WERI-Rb-1 (cell line): ENCODE data around the gene APP.
"Not testable (repeated sequence)": the region's sequence is repeated elsewhere in the genome, so short reads cannot be mapped to it uniquely, and the experiment has no call there.

Source experiments
- DNase-seq: peaks from one replicate; pipeline ENCODE4 v3.0.0-alpha.2; 2020
- H3K27ac ChIP-seq: fragments of 250-450 bp; sonication (Bioruptor Pico); 2 replicates; pipeline ENCODE4 v1.5.1; 2020; ENCODE audit warnings: mild to moderate bottlenecking, moderate library complexity
- H3K27me3 ChIP-seq: fragments of 250-450 bp; sonication (Bioruptor Pico); 2 replicates; pipeline ENCODE4 v1.5.1; 2021; ENCODE audit warnings: mild to moderate bottlenecking, low read depth, moderate library complexity; ENCODE audit not compliant: insufficient read depth, severe bottlenecking
- H3K36me3 ChIP-seq: fragments of 250-450 bp; sonication (Bioruptor Pico); 2 replicates; pipeline ENCODE4 v1.5.1; 2020; ENCODE audit warnings: mild to moderate bottlenecking, moderate library complexity
- H3K4me3 ChIP-seq: 2 replicates; pipeline ENCODE4 v1.5.1; 2011; ENCODE audit warnings: low read depth, mild to moderate bottlenecking, control low read depth, low read length
- H3K9me3 ChIP-seq: fragments of 250-450 bp; sonication (Bioruptor Pico); 2 replicates; pipeline ENCODE4 v1.5.1; 2021; ENCODE audit warnings: mild to moderate bottlenecking, moderate library complexity; ENCODE audit not compliant: severe bottlenecking
- TF ChIP-seq, protein P1 (sequence below): IDR thresholded peaks from 2 replicates; pipeline ENCODE4 v1.5.1; 2011; ENCODE audit warnings: low read depth, mild to moderate bottlenecking, control low read depth, inconsistent platforms, low read length

APP gene

DNA sequence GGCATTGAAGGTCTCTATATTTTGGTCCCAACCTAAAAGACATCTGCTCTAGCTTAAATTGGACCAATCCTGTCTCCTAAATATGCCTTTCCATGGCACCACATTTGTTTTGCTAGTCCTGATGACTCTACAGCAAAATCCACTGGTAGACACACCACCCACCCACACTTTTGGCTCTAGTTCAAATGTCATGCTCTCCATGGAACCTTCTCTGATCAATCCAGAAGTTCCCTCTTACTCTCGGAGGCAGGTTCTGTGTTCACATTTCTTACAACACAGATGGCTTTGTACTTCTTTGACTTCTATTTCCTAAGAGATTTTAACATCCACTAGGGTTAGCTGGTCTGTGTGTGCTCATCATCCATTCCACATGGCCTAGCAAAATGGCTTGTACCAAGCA, 151.3 kb downstream of the APP start:
- DNase-seq, result no peak
- Histone ChIP-seq H3K9me3 (no peaks in the 10 kb centered on the region), H3K27me3 (no peaks in the 10 kb centered on the region), H3K4me3 (no peak overlapping the region), H3K27ac (no peak overlapping the region), H3K36me3 (peaks cover 44% of the 10 kb centered on the region)
- TF ChIP-seq, protein P1, sequence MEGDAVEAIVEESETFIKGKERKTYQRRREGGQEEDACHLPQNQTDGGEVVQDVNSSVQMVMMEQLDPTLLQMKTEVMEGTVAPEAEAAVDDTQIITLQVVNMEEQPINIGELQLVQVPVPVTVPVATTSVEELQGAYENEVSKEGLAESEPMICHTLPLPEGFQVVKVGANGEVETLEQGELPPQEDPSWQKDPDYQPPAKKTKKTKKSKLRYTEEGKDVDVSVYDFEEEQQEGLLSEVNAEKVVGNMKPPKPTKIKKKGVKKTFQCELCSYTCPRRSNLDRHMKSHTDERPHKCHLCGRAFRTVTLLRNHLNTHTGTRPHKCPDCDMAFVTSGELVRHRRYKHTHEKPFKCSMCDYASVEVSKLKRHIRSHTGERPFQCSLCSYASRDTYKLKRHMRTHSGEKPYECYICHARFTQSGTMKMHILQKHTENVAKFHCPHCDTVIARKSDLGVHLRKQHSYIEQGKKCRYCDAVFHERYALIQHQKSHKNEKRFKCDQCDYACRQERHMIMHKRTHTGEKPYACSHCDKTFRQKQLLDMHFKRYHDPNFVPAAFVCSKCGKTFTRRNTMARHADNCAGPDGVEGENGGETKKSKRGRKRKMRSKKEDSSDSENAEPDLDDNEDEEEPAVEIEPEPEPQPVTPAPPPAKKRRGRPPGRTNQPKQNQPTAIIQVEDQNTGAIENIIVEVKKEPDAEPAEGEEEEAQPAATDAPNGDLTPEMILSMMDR, result no peak

DNA sequence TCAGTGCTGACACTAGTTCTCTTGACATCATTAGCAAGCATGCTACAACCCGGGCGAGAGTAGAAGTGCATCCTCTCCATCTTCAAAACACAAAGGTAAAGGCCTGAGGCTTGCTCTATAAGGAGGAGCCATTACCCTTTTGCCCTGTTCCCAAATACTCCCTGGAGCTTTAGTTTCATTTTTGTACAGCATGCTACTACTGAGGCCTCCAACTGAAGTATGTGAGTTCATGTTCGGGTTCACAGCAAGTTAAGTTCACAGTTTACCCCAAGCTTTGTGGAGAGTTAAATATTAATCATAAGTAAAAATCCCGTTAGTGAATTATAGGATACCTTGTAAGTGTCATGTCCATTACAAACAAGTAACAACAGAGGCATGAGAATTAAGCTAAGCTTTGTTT, 156.6 kb downstream of the APP start:
- H3K9me3 ChIP-seq, result no peaks in the 10 kb centered on the region
- DNase-seq, result no peak
- TF ChIP-seq, protein P1, result no peak
- H3K27ac ChIP-seq, result no peak overlapping the region
- H3K27me3 ChIP-seq, result no peaks in the 10 kb centered on the region
- no peak overlapping the region for H3K4me3 ChIP-seq
- H3K36me3 ChIP-seq, result peaks cover 19% of the 10 kb centered on the region

DNA sequence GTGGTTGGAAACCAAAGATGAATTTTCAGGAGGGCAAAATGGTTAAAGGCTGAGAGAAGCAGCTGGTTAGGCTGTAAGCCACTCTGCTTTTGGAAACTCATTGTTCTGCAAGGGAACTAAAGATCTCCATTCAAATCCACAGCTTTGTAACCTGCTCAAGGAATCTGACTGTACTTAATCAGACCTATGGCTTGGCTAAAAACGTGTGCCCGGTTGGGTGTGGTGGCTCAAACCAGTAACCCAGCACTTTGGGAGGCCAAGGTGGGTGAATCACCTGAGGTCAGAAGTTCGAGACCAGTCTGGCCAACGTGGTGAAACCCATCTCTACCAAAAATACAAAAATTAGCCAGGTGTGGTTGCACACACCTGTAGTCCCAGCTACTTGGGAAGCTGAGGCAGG, 158.1 kb downstream of the APP start:
- not testable (repeated sequence) for H3K4me3 ChIP-seq, DNase-seq, H3K9me3 ChIP-seq, H3K36me3 ChIP-seq, H3K27ac ChIP-seq, H3K27me3 ChIP-seq

DNA sequence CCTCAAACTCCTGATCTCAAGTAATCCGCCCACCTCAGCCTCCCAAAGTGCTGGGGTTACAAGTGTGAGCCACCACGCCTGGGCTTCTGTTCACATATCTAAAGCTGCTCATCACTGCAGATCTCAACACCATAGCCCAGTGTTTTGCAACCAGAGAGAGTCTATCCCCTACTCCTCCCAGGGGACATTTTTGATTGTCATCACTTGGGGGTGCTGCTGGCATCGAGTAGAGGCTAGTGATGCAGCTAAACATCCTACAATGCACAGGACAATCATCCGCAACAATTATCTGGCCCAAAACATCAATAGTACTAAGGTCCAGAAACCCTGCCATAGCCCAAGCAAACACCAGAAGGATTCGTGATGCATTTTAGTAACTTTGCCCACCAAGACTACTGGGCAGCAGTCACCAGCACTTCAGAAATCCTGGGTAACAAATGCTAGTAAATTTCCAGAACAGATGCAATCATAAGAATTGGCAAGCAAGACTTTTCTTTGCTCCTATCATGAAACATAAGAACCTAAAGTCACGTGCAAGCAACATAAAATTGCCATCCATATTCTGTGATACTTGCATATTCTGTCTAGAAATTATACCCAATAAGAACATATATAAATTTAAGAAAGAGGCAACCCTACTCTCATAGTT, 159.2 kb downstream of the APP start:
- H3K27ac ChIP-seq, result no peak overlapping the region
- H3K36me3 ChIP-seq, result peaks cover 7% of the 10 kb centered on the region

DNA sequence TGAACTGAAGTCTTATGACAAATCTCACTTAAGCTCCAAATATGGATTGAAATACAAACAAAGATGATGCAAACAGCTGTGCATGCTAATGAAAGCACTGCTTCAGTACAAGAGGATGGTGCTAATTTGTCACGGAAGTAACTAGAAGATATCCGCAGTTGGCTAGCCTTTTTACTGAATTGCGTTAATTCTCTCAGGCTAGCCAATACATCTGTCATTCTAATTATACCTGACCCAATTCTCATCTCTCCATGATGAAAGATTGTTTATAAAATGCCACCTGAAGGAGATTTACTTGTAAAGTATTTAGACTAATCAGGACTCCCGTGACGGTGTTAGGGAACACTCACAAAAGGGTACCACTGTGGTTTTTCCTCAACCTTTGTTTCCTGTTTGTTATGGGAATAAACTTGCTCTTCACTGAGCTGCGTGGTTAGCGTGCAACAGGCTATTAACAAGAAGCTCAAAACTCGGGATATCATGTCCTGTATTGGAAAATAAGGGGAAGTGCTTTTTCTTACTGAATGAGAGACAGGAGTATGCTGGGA, 162.5 kb downstream of the APP start:
- no peak overlapping the region for H3K4me3 ChIP-seq

More for the DNA sequence above, 159.2 kb downstream of the APP start:
- no peak overlapping the region for H3K4me3 ChIP-seq
- no peaks in the 10 kb centered on the region for H3K27me3 ChIP-seq
- no peaks in the 10 kb centered on the region for H3K9me3 ChIP-seq
- no peak for DNase-seq
- TF ChIP-seq, protein P1, result peak; percentile 39; the same call in 1 of the 2 replicates

DNA sequence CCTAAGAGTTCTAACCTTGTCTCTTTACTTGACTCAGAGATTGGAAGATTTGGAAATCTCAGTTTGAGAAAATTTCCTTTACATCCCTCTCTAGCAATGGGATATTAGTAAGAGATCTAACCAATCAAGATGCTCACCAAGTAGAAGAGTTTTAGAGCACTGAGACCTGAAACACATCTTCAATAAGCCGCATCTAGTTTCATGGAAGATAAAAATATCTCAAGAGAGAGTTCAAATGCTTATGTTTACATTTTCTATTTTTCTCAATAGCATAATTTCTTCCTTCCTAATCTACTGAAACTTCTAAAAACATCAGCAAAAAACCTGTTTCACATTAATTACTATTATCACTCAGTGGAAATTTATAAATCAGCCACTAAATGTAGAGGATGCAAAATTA, 165.1 kb downstream of the APP start:
- no peak overlapping the region for H3K4me3 ChIP-seq
- no peak overlapping the region for H3K27ac ChIP-seq
- TF ChIP-seq, protein P1, result no peak
- no peaks in the 10 kb centered on the region for H3K27me3 ChIP-seq
- DNase-seq, result no peak
- peaks cover 20% of the 10 kb centered on the region for H3K36me3 ChIP-seq
- H3K9me3 ChIP-seq, result no peaks in the 10 kb centered on the region

More for the DNA sequence above, 162.5 kb downstream of the APP start:
- no peaks in the 10 kb centered on the region for H3K9me3 ChIP-seq
- DNase-seq, result no peak
- H3K36me3 ChIP-seq, result peaks cover 16% of the 10 kb centered on the region
- H3K27me3 ChIP-seq, result no peaks in the 10 kb centered on the region
- TF ChIP-seq, protein P1, result no peak
- H3K27ac ChIP-seq, result peak overlapping the region; percentile 34
